ENCODE results near the gene CNKSR3. TPM values are rescaled to one million over a fixed set of nuclear protein-coding genes. Genes with fewer than 3 reads are reported as not detected.

Gene CNKSR3
- polyA plus RNA-seq, 1 donor from 2014 or later = 3.0 TPM

DNA sequence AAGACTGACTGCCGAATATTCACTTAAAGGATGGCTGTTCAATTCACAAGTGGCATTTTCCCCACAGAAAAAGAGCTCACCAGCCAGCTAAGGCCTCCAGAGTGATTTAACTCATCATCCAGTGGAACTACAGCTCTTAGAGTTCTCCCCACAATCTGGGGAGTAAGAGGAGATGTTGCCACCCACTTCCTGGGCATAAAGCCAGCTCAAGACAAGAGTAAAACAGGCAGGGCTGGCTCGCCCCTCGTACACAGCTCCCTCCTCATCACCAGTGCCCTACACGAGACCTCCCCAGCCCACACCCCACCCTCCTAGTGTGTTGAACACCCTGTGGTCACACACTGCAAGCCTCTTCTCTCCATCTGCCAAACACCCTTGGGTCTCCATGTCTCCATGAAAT lies 106.7 kb downstream of the CNKSR3 start:
- no peak overlapping the region for H3K27ac ChIP-seq (ENCODE audit: low read length)
- no peaks in the 10 kb centered on the region for H3K9me3 ChIP-seq (ENCODE audit: low read length)
- TF ChIP-seq REST (IDR thresholded peaks at IDR 0.05; ENCODE audit: borderline replicate concordance) (no peak), EZH2 (IDR thresholded peaks at IDR 0.05; ENCODE audit: borderline replicate concordance, insufficient read depth, low read length, poor library complexity, severe bottlenecking) (no peak), SMC3 (conservative IDR thresholded peaks at IDR 0.05; ENCODE audit: poor library complexity) (no peak), RAD21 (conservative IDR thresholded peaks at IDR 0.05) (no peak), EP300 (conservative IDR thresholded peaks at IDR 0.05; ENCODE audit: poor library complexity, severe bottlenecking) (no peak), MXI1 (conservative IDR thresholded peaks at IDR 0.05; ENCODE audit: poor library complexity, severe bottlenecking) (no peak), POLR2AphosphoS5 (IDR thresholded peaks at IDR 0.05) (no peak), TAF1 (IDR thresholded peaks at IDR 0.05; ENCODE audit: low read depth) (no peak)
- TF ChIP-seq, protein P1, sequence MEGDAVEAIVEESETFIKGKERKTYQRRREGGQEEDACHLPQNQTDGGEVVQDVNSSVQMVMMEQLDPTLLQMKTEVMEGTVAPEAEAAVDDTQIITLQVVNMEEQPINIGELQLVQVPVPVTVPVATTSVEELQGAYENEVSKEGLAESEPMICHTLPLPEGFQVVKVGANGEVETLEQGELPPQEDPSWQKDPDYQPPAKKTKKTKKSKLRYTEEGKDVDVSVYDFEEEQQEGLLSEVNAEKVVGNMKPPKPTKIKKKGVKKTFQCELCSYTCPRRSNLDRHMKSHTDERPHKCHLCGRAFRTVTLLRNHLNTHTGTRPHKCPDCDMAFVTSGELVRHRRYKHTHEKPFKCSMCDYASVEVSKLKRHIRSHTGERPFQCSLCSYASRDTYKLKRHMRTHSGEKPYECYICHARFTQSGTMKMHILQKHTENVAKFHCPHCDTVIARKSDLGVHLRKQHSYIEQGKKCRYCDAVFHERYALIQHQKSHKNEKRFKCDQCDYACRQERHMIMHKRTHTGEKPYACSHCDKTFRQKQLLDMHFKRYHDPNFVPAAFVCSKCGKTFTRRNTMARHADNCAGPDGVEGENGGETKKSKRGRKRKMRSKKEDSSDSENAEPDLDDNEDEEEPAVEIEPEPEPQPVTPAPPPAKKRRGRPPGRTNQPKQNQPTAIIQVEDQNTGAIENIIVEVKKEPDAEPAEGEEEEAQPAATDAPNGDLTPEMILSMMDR (IDR thresholded peaks at IDR 0.05; ENCODE audit: poor library complexity, severe bottlenecking) = no peak
- no peaks in the 10 kb centered on the region for H3F3A ChIP-seq (ENCODE audit: insufficient read depth, low read length, poor library complexity, severe bottlenecking)
- H3K27me3 ChIP-seq (ENCODE audit: insufficient read depth, low read depth, low read length) = no peaks in the 10 kb centered on the region
- no peak overlapping the region for H3K4me2 ChIP-seq (ENCODE audit: low read length)
- no peaks in the 10 kb centered on the region for H4K20me1 ChIP-seq (ENCODE audit: insufficient read depth)
- no peaks in the 10 kb centered on the region for H3K36me3 ChIP-seq (ENCODE audit: insufficient read depth, low read length)
- H3K9me2 ChIP-seq (ENCODE audit: insufficient read depth, low read length) = no peaks in the 10 kb centered on the region
- no peaks in the 10 kb centered on the region for H3K79me2 ChIP-seq (replicated peaks; ENCODE audit: insufficient read depth, low read length)
- H3K4me3 ChIP-seq (ENCODE audit: low read length) = no peak overlapping the region
- no peak overlapping the region for H3K9ac ChIP-seq (ENCODE audit: low read length)
- no peak overlapping the region for H2AFZ ChIP-seq (ENCODE audit: low read depth, low read length)

DNA sequence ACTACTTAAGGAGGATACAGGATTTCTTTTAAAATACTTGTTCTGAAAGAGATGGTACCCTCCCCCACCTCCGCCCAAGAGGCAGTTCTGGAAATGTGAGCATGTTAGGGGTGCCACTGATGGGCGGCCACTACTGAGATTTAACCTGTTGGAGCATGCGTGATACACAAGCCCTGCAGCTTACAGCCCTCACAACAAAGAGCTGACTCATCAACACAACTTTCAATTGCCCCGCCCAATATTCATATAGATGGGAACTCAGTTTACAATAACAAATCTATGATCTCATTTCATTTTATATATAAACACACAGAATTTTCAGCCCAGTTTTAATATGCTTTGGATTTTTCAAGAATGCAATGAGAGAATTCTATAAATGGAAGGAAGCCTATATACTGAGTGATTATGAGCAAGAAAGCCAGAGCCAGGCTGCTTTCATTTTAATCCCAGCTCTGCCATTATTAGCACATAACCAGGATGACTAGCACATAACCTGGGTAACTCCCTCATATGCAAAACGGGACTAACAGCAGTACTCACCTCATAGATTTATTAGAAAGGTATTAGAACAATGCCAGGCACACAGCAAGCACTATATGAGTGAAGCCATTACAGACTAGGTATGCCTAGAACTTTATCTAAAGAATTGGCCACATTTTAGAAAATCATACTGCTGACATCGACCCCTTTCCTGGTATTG lies 108.3 kb downstream of the CNKSR3 start:
- Histone ChIP-seq H3K9me2 (ENCODE audit: insufficient read depth, low read length) (no peaks in the 10 kb centered on the region), H3K36me3 (ENCODE audit: insufficient read depth, low read length) (no peaks in the 10 kb centered on the region), H3K4me2 (ENCODE audit: low read length) (no peak overlapping the region), H3F3A (ENCODE audit: insufficient read depth, low read length, poor library complexity, severe bottlenecking) (no peaks in the 10 kb centered on the region), H3K27ac (ENCODE audit: low read length) (no peak overlapping the region), H3K9me3 (ENCODE audit: low read length) (no peaks in the 10 kb centered on the region), H4K20me1 (ENCODE audit: insufficient read depth) (no peaks in the 10 kb centered on the region), H2AFZ (ENCODE audit: low read depth, low read length) (no peak overlapping the region), H3K4me3 (ENCODE audit: low read length) (no peak overlapping the region), H3K27me3 (ENCODE audit: insufficient read depth, low read depth, low read length) (no peaks in the 10 kb centered on the region), H3K9ac (ENCODE audit: low read length) (no peak overlapping the region), H3K79me2 (replicated peaks; ENCODE audit: insufficient read depth, low read length) (no peaks in the 10 kb centered on the region)
- TF ChIP-seq EP300 (conservative IDR thresholded peaks at IDR 0.05; ENCODE audit: poor library complexity, severe bottlenecking) (no peak), TAF1 (IDR thresholded peaks at IDR 0.05; ENCODE audit: low read depth) (no peak)

All from neural cell (in vitro differentiated cells).